PC-9 (cell line): Measurements from ENCODE around the gene PLEKHA4.

Experiments
- EZH2 ChIP-seq: fragments of 200-600 bp; sonication (generic); IDR thresholded peaks from 2 replicates; pipeline ENCODE4 v1.8.0; 2017; ENCODE audit warnings: antibody characterized with exemption, low read depth
- TF ChIP-seq, protein P1 (sequence below): fragments of 200-600 bp; sonication (generic); conservative IDR thresholded peaks from 2 replicates; pipeline ENCODE4 v1.6.1; 2017; ENCODE audit warnings: mixed run types, antibody characterized with exemption, mild to moderate bottlenecking, moderate library complexity

DNA sequence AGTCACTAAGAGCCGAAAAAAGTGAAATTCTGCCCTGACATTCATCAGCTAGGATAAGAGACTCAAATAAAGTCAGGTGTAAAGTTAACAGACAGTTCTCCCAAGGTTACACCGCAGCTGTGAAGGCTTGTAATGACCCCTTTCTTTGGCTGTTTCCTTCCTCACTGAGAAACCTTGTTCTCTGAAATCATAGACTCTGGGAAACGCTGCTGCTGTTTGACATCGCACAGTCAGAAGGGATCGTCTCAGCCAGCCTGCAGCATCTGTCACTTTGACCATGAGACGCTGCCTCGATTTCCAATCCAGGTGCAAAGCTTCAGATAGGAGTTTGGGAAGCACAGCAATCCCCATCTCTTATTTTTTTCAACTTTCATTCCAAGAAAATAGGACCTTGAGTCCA, 58.3 kb downstream of the PLEKHA4 start:
- TF ChIP-seq, protein P1, sequence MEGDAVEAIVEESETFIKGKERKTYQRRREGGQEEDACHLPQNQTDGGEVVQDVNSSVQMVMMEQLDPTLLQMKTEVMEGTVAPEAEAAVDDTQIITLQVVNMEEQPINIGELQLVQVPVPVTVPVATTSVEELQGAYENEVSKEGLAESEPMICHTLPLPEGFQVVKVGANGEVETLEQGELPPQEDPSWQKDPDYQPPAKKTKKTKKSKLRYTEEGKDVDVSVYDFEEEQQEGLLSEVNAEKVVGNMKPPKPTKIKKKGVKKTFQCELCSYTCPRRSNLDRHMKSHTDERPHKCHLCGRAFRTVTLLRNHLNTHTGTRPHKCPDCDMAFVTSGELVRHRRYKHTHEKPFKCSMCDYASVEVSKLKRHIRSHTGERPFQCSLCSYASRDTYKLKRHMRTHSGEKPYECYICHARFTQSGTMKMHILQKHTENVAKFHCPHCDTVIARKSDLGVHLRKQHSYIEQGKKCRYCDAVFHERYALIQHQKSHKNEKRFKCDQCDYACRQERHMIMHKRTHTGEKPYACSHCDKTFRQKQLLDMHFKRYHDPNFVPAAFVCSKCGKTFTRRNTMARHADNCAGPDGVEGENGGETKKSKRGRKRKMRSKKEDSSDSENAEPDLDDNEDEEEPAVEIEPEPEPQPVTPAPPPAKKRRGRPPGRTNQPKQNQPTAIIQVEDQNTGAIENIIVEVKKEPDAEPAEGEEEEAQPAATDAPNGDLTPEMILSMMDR = no peak
- TF ChIP-seq EZH2 = no peak
